ENCODE measurements around the gene NAV1. TPM values are rescaled to one million over a fixed set of nuclear protein-coding genes. Genes with fewer than 3 reads are reported as not detected.
"Not testable (repeated sequence)": the region's sequence is repeated elsewhere in the genome, so short reads cannot be mapped to it uniquely, and the experiment has no call there.

Gene NAV1
- 10 to 100 TPM; 20.7 to 34.8 TPM for total RNA-seq
- long read RNA-seq, partial matches to known transcripts, result 2 of 6 reads
- long read RNA-seq, other reads (novel, unspliced or antisense), result 4 of 6 reads

GRCh38 chr1:201538612-201539551 is at the start of gene NAV1:
NAV1 (plus strand) TSS chr1:201539127; CDS start chr1:201622885, 83,758 bp downstream.
- intact Hi-C loops (cut with DNase I), result no loop called here
- ATAC-seq (peak; percentile 70 to 74), DNase-seq (peak; percentile 79)

- DNase-seq (no peak), ATAC-seq (no peak)
- intact Hi-C loops (cut with DNase I), result no loop called here
These were observed 49.2 kb upstream of the NAV1 start for GRCh38 chr1:201489643-201490261.

- ATAC-seq (no peak), DNase-seq (no peak)
- intact Hi-C loops (cut with DNase I), result no loop called here
These were observed 48.2 kb upstream of the NAV1 start for GRCh38 chr1:201490708-201491131.

- ATAC-seq, result no peak
- DNase-seq, result no peak
- intact Hi-C loops (cut with DNase I), result no loop called here
These were observed 46.9 kb upstream of the NAV1 start for GRCh38 chr1:201491896-201492511.

- intact Hi-C loops (cut with DNase I), result not testable (repeated sequence)
- peak in 1 of 2 donors; percentile 34 for ATAC-seq
- DNase-seq, result peak; percentile 51
These were observed 45.8 kb upstream of the NAV1 start for GRCh38 chr1:201493026-201493656.

GRCh38 chr1:201493757-201494617 is 44.9 kb upstream of the NAV1 start:
- DNase-seq (peak; percentile 65), ATAC-seq (peak; percentile 42 to 47)
- intact Hi-C loops (cut with DNase I), result no loop called here

GRCh38 chr1:201495551-201496295 is 43.2 kb upstream of the NAV1 start:
- intact Hi-C loops (cut with DNase I), result no loop called here
- peak; percentile 72 to 73 for ATAC-seq
- DNase-seq, result peak; percentile 77

- intact Hi-C loops (cut with DNase I), result no loop called here
- no peak for DNase-seq
- ATAC-seq, result no peak
These were observed 42.6 kb upstream of the NAV1 start for GRCh38 chr1:201496296-201496690.

- intact Hi-C loops (cut with DNase I), result no loop called here
- DNase-seq (no peak), ATAC-seq (no peak)
These were observed 40.9 kb upstream of the NAV1 start for GRCh38 chr1:201497935-201498509.

GRCh38 chr1:201498621-201499020 is 40.3 kb upstream of the NAV1 start:
- no peak for DNase-seq
- intact Hi-C loops (cut with DNase I), result no loop called here
- no peak for ATAC-seq

GRCh38 chr1:201499191-201499590 is 39.7 kb upstream of the NAV1 start:
- DNase-seq (no peak), ATAC-seq (no peak)
- intact Hi-C loops (cut with DNase I), result no loop called here

GRCh38 chr1:201499795-201500669 is 38.9 kb upstream of the NAV1 start:
- intact Hi-C loops (cut with DNase I), result no loop called here
- ATAC-seq, result peak; percentile 5 to 38
- DNase-seq, result peak; percentile 44

GRCh38 chr1:201500670-201501120 is 38.2 kb upstream of the NAV1 start:
- DNase-seq, result no peak
- ATAC-seq, result peak; percentile 17 to 49
- intact Hi-C loops (cut with DNase I), result no loop called here

GRCh38 chr1:201501144-201501543 is 37.8 kb upstream of the NAV1 start:
- intact Hi-C loops (cut with DNase I), result no loop called here
- ATAC-seq (no peak), DNase-seq (no peak)

- intact Hi-C loops (cut with DNase I), result no loop called here
- ATAC-seq, result no peak
These were observed 37.0 kb upstream of the NAV1 start for GRCh38 chr1:201501812-201502510.

GRCh38 chr1:201502511-201502857 is 36.4 kb upstream of the NAV1 start:
- intact Hi-C loops (cut with DNase I), result no loop called here
- no peak for DNase-seq

More at GRCh38 chr1:201501812-201502510, 37.0 kb upstream of the NAV1 start:
- no peak for DNase-seq

More at GRCh38 chr1:201502511-201502857, 36.4 kb upstream of the NAV1 start:
- ATAC-seq, result no peak

Measured in left cardiac atrium (tissue), 4 donors.